PC-3 (cell line): Measurements from ENCODE around the gene ABTB2. TPM values are rescaled to one million over a fixed set of nuclear protein-coding genes. Genes with fewer than 3 reads are reported as not detected.

Experiments used
- ATAC-seq: fragments of 200-7000 bp; cut with Tn5 transposase; 2 replicates; pipeline ENCODE4 v1.9.1; 2020; ENCODE audit warnings: mild to moderate bottlenecking, moderate library complexity
- BruUV-seq: library from RNA; stranded (reverse); fragments of 400-500 nt; replicated peaks from 2 replicates; lab custom pipeline; 2021; lab: Mats Ljungman, UMichigan
- CTCF ChIA-PET: fragments of 300-600 bp; sonication (Branson Sonifier 250); formaldehyde crosslinking; loops from one replicate; lab custom pipeline; 2022; ENCODE audit warnings: antibody characterized with exemption; lab: Charles Lee
- POLR2A ChIA-PET: fragments of 300-600 bp; sonication (Branson Sonifier 250); formaldehyde crosslinking; loops from one replicate; lab custom pipeline; 2022; ENCODE audit warnings: antibody characterized with exemption; ENCODE audit not compliant: unreplicated experiment; lab: Charles Lee
- DNase-seq: peaks from one replicate; pipeline ENCODE4 v3.0.0-alpha.2; 2015
- H2AFZ ChIP-seq: fragments of 300-600 bp; sonication (generic); 2 replicates; pipeline ENCODE4 v1.6.0; 2016; ENCODE audit warnings: antibody characterized with exemption, low read length
- H3F3A ChIP-seq: fragments of 300-600 bp; sonication (generic); one replicate; pipeline ENCODE4 v1.6.0; 2017; ENCODE audit warnings: antibody characterized with exemption, low read length, control low read depth, mild to moderate bottlenecking; ENCODE audit not compliant: unreplicated experiment
- H3K27ac ChIP-seq: fragments of 300-600 bp; sonication (generic); 2 replicates; pipeline ENCODE4 v1.5.1; 2016; ENCODE audit warnings: mild to moderate bottlenecking, low read length
- H3K27me3 ChIP-seq: fragments of 300-600 bp; sonication (generic); 2 replicates; pipeline ENCODE4 v1.6.1; 2016; ENCODE audit warnings: low read length, mixed read lengths
- H3K36me3 ChIP-seq: fragments of 300-600 bp; sonication (generic); 2 replicates; pipeline ENCODE4 v1.6.1; 2016; ENCODE audit warnings: low read depth, mixed run types, low read length, mixed read lengths
- H3K4me1 ChIP-seq: fragments of 300-600 bp; sonication (generic); 2 replicates; pipeline ENCODE4 v1.5.1; 2016; ENCODE audit warnings: low read length; ENCODE audit not compliant: insufficient read depth
- H3K4me2 ChIP-seq: fragments of 300-600 bp; sonication (generic); 2 replicates; pipeline ENCODE4 v1.6.0; 2016; ENCODE audit warnings: low read length
- H3K4me3 ChIP-seq: fragments of 300-600 bp; sonication (generic); 2 replicates; pipeline ENCODE4 v1.5.1; 2016; ENCODE audit warnings: mild to moderate bottlenecking, low read length, mixed read lengths
- H3K79me2 ChIP-seq: fragments of 300-600 bp; sonication (generic); 2 replicates; pipeline ENCODE4 v1.6.1; 2017; ENCODE audit warnings: low read length, mixed read lengths
- H3K9ac ChIP-seq: fragments of 300-600 bp; sonication (generic); 2 replicates; pipeline ENCODE4 v1.6.0; 2016; ENCODE audit warnings: mild to moderate bottlenecking, low read length
- H3K9me2 ChIP-seq: fragments of 300-600 bp; sonication (generic); replicated peaks from 2 replicates; pipeline ENCODE4 v1.6.1; 2016; ENCODE audit warnings: mixed run types, low read length, mixed read lengths
- H3K9me3 ChIP-seq: fragments of 300-600 bp; sonication (generic); 2 replicates; pipeline ENCODE4 v1.6.1; 2016; ENCODE audit warnings: low read length, mixed read lengths
- H4K20me1 ChIP-seq: fragments of 300-600 bp; sonication (generic); 2 replicates; pipeline ENCODE4 v1.6.1; 2016; ENCODE audit warnings: low read length, mixed read lengths
- EZH2 ChIP-seq: fragments of 300-600 bp; sonication (generic); IDR thresholded peaks from one replicate; pipeline ENCODE4 v1.6.1; 2017; ENCODE audit warnings: antibody characterized with exemption, mild to moderate bottlenecking, low read length; ENCODE audit not compliant: unreplicated experiment
- EZH2phosphoT487 ChIP-seq: fragments of 300-600 bp; sonication (generic); IDR thresholded peaks from 2 replicates; pipeline ENCODE4 v1.6.1; 2018; ENCODE audit warnings: mild to moderate bottlenecking, antibody characterized with exemption, low read length, borderline replicate concordance
- intact Hi-C: fragments of 100-400 bp; cut with micrococcal nuclease; formaldehyde crosslinking; loops from 2 replicates; pipeline ENCODE4 v1.9.0; 2023
- total RNA-seq: library from RNA; depleted of rRNA; stranded (reverse); fragments of >200 nt; gene quantifications from 2 replicates; pipeline ENCODE4 v1.2.3, GENCODE V29; 2014
- TF ChIP-seq, protein P1 (sequence below): fragments of 300-600 bp; sonication (generic); conservative IDR thresholded peaks from 2 replicates; pipeline ENCODE4 v1.5.1; 2017; ENCODE audit warnings: antibody characterized with exemption, low read depth, mild to moderate bottlenecking, low read length

Gene ABTB2
- total RNA-seq, 1 experiment from 2014 or later: 5.2 TPM

DNA sequence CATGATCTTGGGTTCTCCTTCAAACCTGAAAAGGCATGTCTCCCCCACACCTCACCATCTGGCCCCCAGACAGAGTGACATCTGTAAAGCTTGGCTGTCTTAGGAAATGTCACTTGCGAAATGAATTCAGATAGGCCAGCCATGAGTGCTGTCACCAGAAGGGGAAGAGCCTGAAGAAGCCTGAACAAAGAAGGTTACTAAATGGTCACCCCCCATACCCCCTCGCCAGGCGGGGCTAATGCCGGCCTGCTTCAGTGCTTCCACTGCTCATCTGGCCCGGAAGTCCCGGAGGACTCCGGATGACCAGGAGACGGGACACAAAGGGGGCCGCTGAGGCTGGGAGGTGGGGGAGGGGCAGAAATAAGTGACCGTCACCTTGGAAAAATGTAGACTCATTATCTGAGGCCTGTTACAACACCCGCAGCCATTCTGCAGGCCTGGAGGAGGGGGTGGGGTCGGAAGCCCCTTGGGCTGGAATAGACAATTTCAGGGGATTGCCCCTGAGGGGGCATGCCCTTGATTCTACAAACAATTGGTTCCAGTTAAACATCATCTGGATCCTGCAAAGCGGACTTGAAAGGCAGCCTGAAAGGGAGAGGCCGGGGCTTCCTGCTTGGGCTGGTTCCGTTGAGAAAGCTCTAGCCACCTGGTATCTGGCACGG, 209.2 kb downstream of the ABTB2 start:
- TF ChIP-seq EZH2 (no peak), EZH2phosphoT487 (no peak)
- TF ChIP-seq, protein P1, sequence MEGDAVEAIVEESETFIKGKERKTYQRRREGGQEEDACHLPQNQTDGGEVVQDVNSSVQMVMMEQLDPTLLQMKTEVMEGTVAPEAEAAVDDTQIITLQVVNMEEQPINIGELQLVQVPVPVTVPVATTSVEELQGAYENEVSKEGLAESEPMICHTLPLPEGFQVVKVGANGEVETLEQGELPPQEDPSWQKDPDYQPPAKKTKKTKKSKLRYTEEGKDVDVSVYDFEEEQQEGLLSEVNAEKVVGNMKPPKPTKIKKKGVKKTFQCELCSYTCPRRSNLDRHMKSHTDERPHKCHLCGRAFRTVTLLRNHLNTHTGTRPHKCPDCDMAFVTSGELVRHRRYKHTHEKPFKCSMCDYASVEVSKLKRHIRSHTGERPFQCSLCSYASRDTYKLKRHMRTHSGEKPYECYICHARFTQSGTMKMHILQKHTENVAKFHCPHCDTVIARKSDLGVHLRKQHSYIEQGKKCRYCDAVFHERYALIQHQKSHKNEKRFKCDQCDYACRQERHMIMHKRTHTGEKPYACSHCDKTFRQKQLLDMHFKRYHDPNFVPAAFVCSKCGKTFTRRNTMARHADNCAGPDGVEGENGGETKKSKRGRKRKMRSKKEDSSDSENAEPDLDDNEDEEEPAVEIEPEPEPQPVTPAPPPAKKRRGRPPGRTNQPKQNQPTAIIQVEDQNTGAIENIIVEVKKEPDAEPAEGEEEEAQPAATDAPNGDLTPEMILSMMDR: no peak
- peaks cover 34% of the 10 kb centered on the region for H3K36me3 ChIP-seq
- no peak for ATAC-seq
- H3K79me2 ChIP-seq: no peaks in the 10 kb centered on the region
- no TSS peak for BruUV-seq
- no peak overlapping the region for H2AFZ ChIP-seq
- no peaks in the 10 kb centered on the region for H3K27me3 ChIP-seq
- no peak overlapping the region for H3K27ac ChIP-seq
- no peak overlapping the region for H3K9ac ChIP-seq
- H3K9me3 ChIP-seq: no peaks in the 10 kb centered on the region
- POLR2A ChIA-PET: no interaction called here
- no peaks in the 10 kb centered on the region for H3K4me1 ChIP-seq
- no peaks in the 10 kb centered on the region for H4K20me1 ChIP-seq
- H3F3A ChIP-seq: no peaks in the 10 kb centered on the region
- no peak overlapping the region for H3K4me3 ChIP-seq
- H3K9me2 ChIP-seq: no peaks in the 10 kb centered on the region
- H3K4me2 ChIP-seq: no peak overlapping the region
- CTCF ChIA-PET: no interaction called here
- no peak for DNase-seq
- intact Hi-C loops: no loop called here

DNA sequence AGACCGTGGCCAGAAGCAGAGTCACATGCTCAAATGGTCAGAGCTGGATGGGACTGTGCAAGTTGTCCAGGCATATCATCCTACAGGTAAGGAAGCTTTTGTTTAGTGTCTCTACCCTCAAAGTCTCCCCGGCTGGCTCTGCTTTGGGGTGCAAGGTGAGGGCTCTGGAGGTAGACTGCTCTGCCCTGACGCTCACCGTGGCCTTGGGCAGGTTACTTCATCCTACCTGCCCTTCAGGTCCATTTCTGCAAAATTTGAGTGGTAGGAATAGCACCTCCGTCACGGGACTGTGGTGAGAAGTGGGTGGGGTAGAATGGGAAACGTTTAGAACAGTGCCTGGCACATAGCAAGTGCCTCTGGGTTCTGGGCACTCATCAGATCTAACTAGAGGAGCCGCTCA, 210.2 kb downstream of the ABTB2 start:
- H4K20me1 ChIP-seq: no peaks in the 10 kb centered on the region
- H3K79me2 ChIP-seq: no peaks in the 10 kb centered on the region
- no peak overlapping the region for H3K4me2 ChIP-seq
- ATAC-seq: no peak
- no peak overlapping the region for H3K9ac ChIP-seq
- intact Hi-C loops: no loop called here
- H3K36me3 ChIP-seq: peaks cover 38% of the 10 kb centered on the region
- no peaks in the 10 kb centered on the region for H3F3A ChIP-seq
- H3K27ac ChIP-seq: no peak overlapping the region
- no peaks in the 10 kb centered on the region for H3K9me3 ChIP-seq
- no peaks in the 10 kb centered on the region for H3K4me1 ChIP-seq
- ChIA-PET CTCF (no interaction called here), POLR2A (interaction anchor here (0.6 kb wide), 1 partner anchor 315 kb away, joined by 5 read pairs; no protein-coding TSS in a partner anchor)
- H3K27me3 ChIP-seq: no peaks in the 10 kb centered on the region
- DNase-seq: no peak
- BruUV-seq: no TSS peak
- TF ChIP-seq EZH2: no peak
- TF ChIP-seq, protein P1: no peak
- TF ChIP-seq EZH2phosphoT487: no peak
- H3K4me3 ChIP-seq: no peak overlapping the region
- H3K9me2 ChIP-seq: no peaks in the 10 kb centered on the region
- H2AFZ ChIP-seq: no peak overlapping the region

DNA sequence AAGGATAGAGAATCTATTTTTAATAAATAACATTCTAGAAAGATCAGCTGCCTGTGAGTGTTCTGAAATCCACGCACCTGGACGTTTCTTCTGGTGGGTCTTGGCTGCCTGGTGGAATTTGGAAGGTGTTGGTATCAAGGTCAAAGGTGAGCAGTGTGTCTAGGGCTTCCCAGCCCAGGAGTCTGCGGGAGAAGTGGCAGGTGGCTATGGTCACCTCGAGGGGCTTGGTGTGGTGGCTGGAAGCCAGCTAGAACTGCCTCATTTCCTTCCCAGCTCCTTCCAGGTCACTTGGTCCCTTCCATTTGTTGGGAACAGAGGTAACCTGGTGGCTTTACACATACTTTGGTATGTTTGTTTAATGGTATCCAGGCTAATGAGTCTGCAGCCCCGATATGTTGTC, 210.9 kb downstream of the ABTB2 start:
- Histone ChIP-seq H3K4me1 (no peaks in the 10 kb centered on the region), H3K4me2 (no peak overlapping the region), H3K79me2 (no peaks in the 10 kb centered on the region), H3K27me3 (no peaks in the 10 kb centered on the region), H4K20me1 (no peaks in the 10 kb centered on the region), H3K4me3 (no peak overlapping the region), H3K36me3 (peaks cover 44% of the 10 kb centered on the region), H3K9me3 (no peaks in the 10 kb centered on the region), H3K9me2 (no peaks in the 10 kb centered on the region), H3K27ac (no peak overlapping the region), H3F3A (no peaks in the 10 kb centered on the region), H2AFZ (no peak overlapping the region), H3K9ac (no peak overlapping the region)
- no peak for DNase-seq
- CTCF ChIA-PET: no interaction called here
- TF ChIP-seq, protein P1: no peak
- TF ChIP-seq EZH2 (no peak), EZH2phosphoT487 (no peak)
- BruUV-seq: no TSS peak
- intact Hi-C loops: no loop called here
- ATAC-seq: no peak
- POLR2A ChIA-PET: no interaction called here
